Endodermal cell (in vitro differentiated cells): ENCODE measurements around the gene PYROXD2. TPM values are rescaled to one million over a fixed set of nuclear protein-coding genes. Genes with fewer than 3 reads are reported as not detected.
A peak's percentile ranks its signal among the peaks of the same experiment; 100 is the strongest.

Experiments
- DNase-seq: peaks from one replicate; pipeline ENCODE4 v3.0.0-alpha.2; 2017
- H3K27ac ChIP-seq: 2 replicates; pipeline ENCODE4 v1.5.1; 2013; ENCODE audit warnings: mild to moderate bottlenecking, low read depth, low read length, moderate library complexity
- H3K27me3 ChIP-seq: 2 replicates; pipeline ENCODE4 v1.6.1; 2013; ENCODE audit warnings: mild to moderate bottlenecking, low read length, moderate library complexity; ENCODE audit not compliant: insufficient read depth, control insufficient read depth, poor library complexity, severe bottlenecking
- H3K36me3 ChIP-seq: 2 replicates; pipeline ENCODE4 v1.7.0; 2013; ENCODE audit warnings: mild to moderate bottlenecking, low read length, moderate library complexity; ENCODE audit not compliant: control insufficient read depth, insufficient read depth
- H3K4me1 ChIP-seq: one replicate; pipeline ENCODE4 v1.7.0; 2013; ENCODE audit warnings: low read length; ENCODE audit not compliant: control insufficient read depth, insufficient read depth
- H3K4me3 ChIP-seq: 2 replicates; pipeline ENCODE4 v1.5.1; 2013; ENCODE audit warnings: mild to moderate bottlenecking, low read length, moderate library complexity
- H3K9ac ChIP-seq: 2 replicates; pipeline ENCODE4 v1.6.1; 2013; ENCODE audit warnings: mild to moderate bottlenecking, low read length, moderate library complexity; ENCODE audit not compliant: poor library complexity, severe bottlenecking; ENCODE audit errors: extremely low read depth
- H3K9me3 ChIP-seq: 2 replicates; pipeline ENCODE4 v1.6.1; 2013; ENCODE audit warnings: mild to moderate bottlenecking, low read length, moderate library complexity; ENCODE audit not compliant: control insufficient read depth
- H3K27ac Mint-ChIP-seq: 2 replicates; pipeline ENCODE4 v1.8.0; 2020; ENCODE audit warnings: mixed read lengths
- H3K27me3 Mint-ChIP-seq: 2 replicates; pipeline ENCODE4 v1.8.0; 2021; ENCODE audit warnings: mild to moderate bottlenecking, mixed read lengths; ENCODE audit not compliant: insufficient read depth
- H3K36me3 Mint-ChIP-seq: 2 replicates; pipeline ENCODE4 v1.8.0; 2020; ENCODE audit warnings: low read depth, mixed read lengths
- H3K4me1 Mint-ChIP-seq: 2 replicates; pipeline ENCODE4 v1.8.0; 2020; ENCODE audit warnings: mixed read lengths
- H3K4me3 Mint-ChIP-seq: 2 replicates; pipeline ENCODE4 v1.8.0; 2020; ENCODE audit warnings: mild to moderate bottlenecking, moderate library complexity, mixed read lengths
- H3K9me3 Mint-ChIP-seq: 2 replicates; pipeline ENCODE4 v1.8.0; 2020; ENCODE audit warnings: mild to moderate bottlenecking, mixed read lengths
- CTCF ChIP-seq: fragments of 200-600 bp; sonication (generic); conservative IDR thresholded peaks from 2 replicates; pipeline ENCODE4 v1.5.0; 2021; ENCODE audit warnings: antibody characterized with exemption, mild to moderate bottlenecking
- WGBS, 2 experiments: methylation state at CpG; one replicate each; pipeline versions ENCODE4 v1.1.5 to v1.1.7; 2013; ENCODE audit warnings: missing lambda C conversion rate in 2 of 2, mixed read lengths in 1 of 2; ENCODE audit not compliant: insufficient coverage in 1 of 2, insufficient read length in 1 of 2; 5-methylcytosine and 5-hydroxymethylcytosine counted together
- total RNA-seq, 2 donors: library from RNA; stranded (reverse); fragmentation: NEBNext Ultra II Directional in 1 of 2; extraction: Animal tissue kit (Norgen Biotek cat#: 25700) in 1 of 2; gene quantifications; 2 replicates in 1 of 2; 3 replicates in 1 of 2; pipeline ENCODE4 v1.2.1, GENCODE V29; 2021

PYROXD2 gene
- total RNA-seq, 2 donors from 2014 or later, result 9.2 to 9.5 TPM

- Histone ChIP-seq H3K36me3 (peaks cover 32% of the 10 kb centered on the region), H3K9me3 (no peaks in the 10 kb centered on the region), H3K4me3 (peak within 1 kb of the TSS; percentile 78), H3K9ac (peak within 1 kb of the TSS; percentile 81), H3K27ac (no peak within 1 kb of the TSS), H3K4me1 (no peaks in the 10 kb centered on the region), H3K27me3 (no peaks in the 10 kb centered on the region)
- WGBS, 2 experiments, result 0 to 3% methylated on average over 4 to 47 of the region's 47 CpGs
- Mint-ChIP-seq H3K4me1 (no peaks in the 10 kb centered on the region), H3K36me3 (peaks cover 31% of the 10 kb centered on the region), H3K4me3 (peak within 1 kb of the TSS; percentile 83), H3K9me3 (no peaks in the 10 kb centered on the region), H3K27ac (peak within 1 kb of the TSS; percentile 87), H3K27me3 (peaks cover 6% of the 10 kb centered on the region)
- no peak for TF ChIP-seq CTCF
- DNase-seq, result peak; percentile 86
Measured at GRCh38 chr10:98446661-98447221, 31.8 kb upstream of the PYROXD2 start, which contains the start of gene HPS1. TSS of gene HPS1 (minus strand) at chr10:98446935. CDS start at chr10:98443240, 3,695 bp downstream.

GRCh38 chr10:98446151-98446660 is 31.2 kb upstream of the PYROXD2 start:
- peak overlapping the region; percentile 81 for H3K9ac ChIP-seq
- no peak for TF ChIP-seq CTCF
- peaks cover 37% of the 10 kb centered on the region for H3K36me3 Mint-ChIP-seq
- DNase-seq, result peak; percentile 80
- peak overlapping the region; percentile 87 for H3K27ac Mint-ChIP-seq
- no peaks in the 10 kb centered on the region for H3K9me3 Mint-ChIP-seq
- H3K4me3 ChIP-seq, result peak overlapping the region; percentile 78
- peaks cover 37% of the 10 kb centered on the region for H3K36me3 ChIP-seq
- no peaks in the 10 kb centered on the region for H3K9me3 ChIP-seq
- no peaks in the 10 kb centered on the region for H3K27me3 ChIP-seq
- no peak overlapping the region for H3K27ac ChIP-seq
- 19 to 56% methylated on average over 11 to 28 of the region's 28 CpGs for WGBS, 2 experiments
- H3K4me1 ChIP-seq, result no peaks in the 10 kb centered on the region
- H3K4me1 Mint-ChIP-seq, result no peaks in the 10 kb centered on the region
- peaks cover 6% of the 10 kb centered on the region for H3K27me3 Mint-ChIP-seq
- peak overlapping the region; percentile 83 for H3K4me3 Mint-ChIP-seq

- Mint-ChIP-seq H3K36me3 (peaks cover 44% of the 10 kb centered on the region), H3K9me3 (peaks cover 3% of the 10 kb centered on the region), H3K27ac (peak overlapping the region; percentile 10), H3K4me3 (peak overlapping the region; percentile 83), H3K4me1 (no peaks in the 10 kb centered on the region), H3K27me3 (peaks cover 6% of the 10 kb centered on the region)
- no peak for TF ChIP-seq CTCF
- H3K4me1 ChIP-seq, result no peaks in the 10 kb centered on the region
- H3K9ac ChIP-seq, result no peak overlapping the region
- H3K36me3 ChIP-seq, result peaks cover 45% of the 10 kb centered on the region
- no peak overlapping the region for H3K27ac ChIP-seq
- DNase-seq, result no peak
- peaks cover 2% of the 10 kb centered on the region for H3K9me3 ChIP-seq
- WGBS, 2 experiments, result 86 to 96% methylated on average over 6 to 10 of the region's 10 CpGs
- H3K27me3 ChIP-seq, result no peaks in the 10 kb centered on the region
- peak overlapping the region; percentile 78 for H3K4me3 ChIP-seq
Measured at GRCh38 chr10:98445200-98445812, 30.3 kb upstream of the PYROXD2 start.
